Hematopoietic multipotent progenitor cell (in vitro differentiated cells): ENCODE measurements around the gene PANK2. TPM values are rescaled to one million over a fixed set of nuclear protein-coding genes. Genes with fewer than 3 reads are reported as not detected.
"Not testable (repeated sequence)": the region's sequence is repeated elsewhere in the genome, so short reads cannot be mapped to it uniquely, and the experiment has no call there.

ENCODE experiments used
- DNase-seq, 3 donors: peaks; one replicate each; pipeline ENCODE4 v3.0.0-alpha.2; 2011 to 2015; ENCODE audit warnings: low read depth in 2 of 3, low spot score in 2 of 3
- small RNA-seq: library from RNA; depleted of rRNA; stranded (forward); fragments of <200 nt; gene quantifications from one replicate; pipeline ENCODE3, GENCODE V24; 2012
- total RNA-seq: library from RNA; depleted of rRNA; stranded (reverse); fragments of >200 nt; gene quantifications from one replicate; pipeline ENCODE4 v1.2.3, GENCODE V29; 2012

Gene PANK2
- total RNA-seq, 1 donor: 30.7 TPM

- DNase-seq: not testable (repeated sequence)
These were observed 83.4 kb downstream of the PANK2 start for GRCh38 chr20:3972631-3973030.

DNA sequence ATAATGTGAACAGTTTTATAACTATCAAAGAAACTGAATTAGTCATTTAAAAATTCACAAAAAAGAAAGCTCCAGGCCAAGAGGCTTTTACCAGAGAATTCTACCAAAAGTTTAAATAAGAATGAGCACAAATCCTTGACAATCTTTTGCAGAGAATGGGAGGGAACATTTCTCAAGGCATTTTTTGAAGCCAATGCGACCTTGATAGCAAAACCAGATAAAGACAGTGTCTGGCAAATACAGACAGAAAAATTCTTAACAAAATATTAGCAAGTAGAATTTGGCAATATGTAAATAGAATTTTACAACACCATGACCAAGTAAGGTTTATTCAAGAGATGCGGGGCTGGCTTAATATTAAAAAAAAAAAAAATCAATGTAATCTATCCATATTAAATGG, 84.5 kb downstream of the PANK2 start:
- DNase-seq: no peak

GRCh38 chr20:3976511-3976910, 87.3 kb downstream of the PANK2 start:
- DNase-seq: no peak

Small RNA genes lying within 50 kb of the gene (small RNA-seq; reads per million reads assigned to genes)
- 66.7 reads per million, percentile 97 among the genes with 10 or more reads in this experiment for gene MIR103A2

Other genes starting within 250 kb of the PANK2 start
- not detected for gene GFRA4, start 226.0 kb upstream of the PANK2 start, total RNA-seq
- gene ADAM33, start 207.4 kb upstream of the PANK2 start, total RNA-seq: not detected
- gene SIGLEC1, start 176.8 kb upstream of the PANK2 start, total RNA-seq: under 0.01 TPM
- under 0.01 TPM for gene HSPA12B, start 156.7 kb upstream of the PANK2 start, total RNA-seq
- 40.9 TPM for gene ADISSP, start 121.6 kb upstream of the PANK2 start, total RNA-seq
- under 0.01 TPM for gene SPEF1, start 107.9 kb upstream of the PANK2 start, total RNA-seq
- gene CENPB, start 102.6 kb upstream of the PANK2 start, total RNA-seq: 65.2 TPM
- gene CDC25B, start 93.1 kb upstream of the PANK2 start, total RNA-seq: 8.3 TPM
- gene AP5S1, start 68.8 kb upstream of the PANK2 start, total RNA-seq: 25.9 TPM
- 21.0 TPM for gene MAVS, start 42.6 kb upstream of the PANK2 start, total RNA-seq
- gene RNF24, start 126.2 kb downstream of the PANK2 start, total RNA-seq: 43.9 TPM